Vagina (tissue), 2 donors: ENCODE results near the gene P2RY11. TPM values are rescaled to one million over a fixed set of nuclear protein-coding genes. Genes with fewer than 3 reads are reported as not detected.

Experiments used
- DNase-seq, 2 donors: peaks; one replicate each; pipeline ENCODE4 v3.0.0-alpha.2; 2017; ENCODE audit errors: extremely low spot score in 2 of 2
- H3K27ac ChIP-seq: fragments of 200-600 bp; sonication (generic); one replicate; pipeline ENCODE4 v1.5.1; 2019
- H3K27me3 ChIP-seq: fragments of 200-600 bp; sonication (generic); one replicate; pipeline ENCODE4 v1.5.1; 2019
- H3K36me3 ChIP-seq, 2 donors: fragments of 200-600 bp; sonication (generic); one replicate each; pipeline ENCODE4 v1.5.1; 2017 to 2019
- H3K4me1 ChIP-seq: fragments of 200-600 bp; sonication (generic); one replicate; pipeline ENCODE4 v1.5.1; 2019
- H3K4me3 ChIP-seq, 2 donors: fragments of 200-600 bp; sonication (generic); 1 replicate in 1 of 2; 2 replicates in 1 of 2; pipeline ENCODE4 v1.5.1; 2016 to 2019
- H3K9me3 ChIP-seq: fragments of 200-600 bp; sonication (generic); one replicate; pipeline ENCODE4 v1.5.1; 2019
- POLR2A ChIP-seq, 2 donors: fragments of 450-650 bp; IDR thresholded peaks; one replicate each; pipeline ENCODE4 v1.6.1; 2017; ENCODE audit warnings: antibody characterized with exemption in 2 of 2, mild to moderate bottlenecking in 2 of 2, moderate library complexity in 2 of 2
- POLR2AphosphoS5 ChIP-seq, 2 donors: sonication (generic); formaldehyde crosslinking; IDR thresholded peaks; one replicate each; pipeline ENCODE4 v1.9.0; 2017; ENCODE audit warnings: antibody characterized with exemption in 2 of 2, mild to moderate bottlenecking in 2 of 2, low read depth in 1 of 2; ENCODE audit not compliant: insufficient read depth in 1 of 2
- intact Hi-C: fragments of 100-400 bp; cut with DNase I; formaldehyde crosslinking; loops from one replicate; pipeline ENCODE4 v1.15.1; 2023
- total RNA-seq: library from RNA; depleted of rRNA; stranded (reverse); fragments of >200 nt; gene quantifications from one replicate; pipeline ENCODE4 v1.2.3, GENCODE V29; 2016
- TF ChIP-seq, protein P1 (sequence below), 3 experiments: fragments of 450-650 bp in 2 of 3; fragments of 200-600 bp in 1 of 3; sonication (generic) in 1 of 3; IDR thresholded peaks; one replicate each; pipeline ENCODE4 v1.5.1; 2017 to 2019; ENCODE audit warnings: antibody characterized with exemption in 3 of 3, mild to moderate bottlenecking in 2 of 3, moderate library complexity in 2 of 3

P2RY11 gene
- total RNA-seq, 1 donor from 2014 or later: 9.1 TPM

DNA sequence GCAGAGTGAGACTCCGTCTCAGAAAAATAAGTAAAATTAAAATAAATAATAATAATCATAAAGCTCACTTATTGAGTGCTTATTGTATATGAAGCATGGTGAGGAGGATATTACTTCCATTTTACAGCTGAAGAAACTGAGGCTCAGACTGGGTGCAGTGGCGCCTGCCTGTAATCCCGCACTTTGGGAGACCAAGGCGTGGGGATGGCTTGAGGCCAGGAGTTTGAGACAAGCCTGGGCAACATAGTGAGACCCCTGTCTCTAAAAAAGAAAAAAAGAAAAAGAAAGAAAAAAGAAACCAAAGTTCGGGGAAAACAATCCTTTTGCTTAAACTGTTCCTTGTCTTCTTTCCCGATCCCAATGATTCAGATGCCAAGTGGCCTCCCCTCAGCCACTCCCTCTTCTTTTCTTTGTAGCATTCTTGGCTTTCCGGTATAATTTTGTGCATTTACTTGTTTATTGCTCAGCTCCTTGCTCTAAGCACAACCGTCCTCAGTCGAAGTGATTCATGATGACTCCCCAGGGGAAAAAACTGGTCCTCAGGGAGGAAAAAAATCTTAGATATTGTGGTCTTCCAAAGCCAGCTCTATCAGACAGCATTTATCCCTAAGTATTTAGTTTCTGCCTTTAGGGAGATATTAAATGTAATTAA, 9.2 kb downstream of the P2RY11 start:
- H3K9me3 ChIP-seq: no peaks in the 10 kb centered on the region
- H3K27me3 ChIP-seq: no peaks in the 10 kb centered on the region
- TF ChIP-seq, protein P1, sequence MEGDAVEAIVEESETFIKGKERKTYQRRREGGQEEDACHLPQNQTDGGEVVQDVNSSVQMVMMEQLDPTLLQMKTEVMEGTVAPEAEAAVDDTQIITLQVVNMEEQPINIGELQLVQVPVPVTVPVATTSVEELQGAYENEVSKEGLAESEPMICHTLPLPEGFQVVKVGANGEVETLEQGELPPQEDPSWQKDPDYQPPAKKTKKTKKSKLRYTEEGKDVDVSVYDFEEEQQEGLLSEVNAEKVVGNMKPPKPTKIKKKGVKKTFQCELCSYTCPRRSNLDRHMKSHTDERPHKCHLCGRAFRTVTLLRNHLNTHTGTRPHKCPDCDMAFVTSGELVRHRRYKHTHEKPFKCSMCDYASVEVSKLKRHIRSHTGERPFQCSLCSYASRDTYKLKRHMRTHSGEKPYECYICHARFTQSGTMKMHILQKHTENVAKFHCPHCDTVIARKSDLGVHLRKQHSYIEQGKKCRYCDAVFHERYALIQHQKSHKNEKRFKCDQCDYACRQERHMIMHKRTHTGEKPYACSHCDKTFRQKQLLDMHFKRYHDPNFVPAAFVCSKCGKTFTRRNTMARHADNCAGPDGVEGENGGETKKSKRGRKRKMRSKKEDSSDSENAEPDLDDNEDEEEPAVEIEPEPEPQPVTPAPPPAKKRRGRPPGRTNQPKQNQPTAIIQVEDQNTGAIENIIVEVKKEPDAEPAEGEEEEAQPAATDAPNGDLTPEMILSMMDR (IDR thresholded peaks at IDR 0.05): no peak
- peak in 1 of 2 donors; percentile 22 for TF ChIP-seq POLR2AphosphoS5 (IDR thresholded peaks at IDR 0.05; ENCODE audit: insufficient read depth in 1 of 2, low read depth in 1 of 2)
- DNase-seq: no peak
- H3K4me3 ChIP-seq: no peak overlapping the region
- peaks cover 0 to 22% of the 10 kb centered on the region in 2 donors for H3K36me3 ChIP-seq
- H3K4me1 ChIP-seq: peaks cover 35% of the 10 kb centered on the region
- intact Hi-C loops: no loop called here
- peak overlapping the region; percentile 75 for H3K27ac ChIP-seq

DNA sequence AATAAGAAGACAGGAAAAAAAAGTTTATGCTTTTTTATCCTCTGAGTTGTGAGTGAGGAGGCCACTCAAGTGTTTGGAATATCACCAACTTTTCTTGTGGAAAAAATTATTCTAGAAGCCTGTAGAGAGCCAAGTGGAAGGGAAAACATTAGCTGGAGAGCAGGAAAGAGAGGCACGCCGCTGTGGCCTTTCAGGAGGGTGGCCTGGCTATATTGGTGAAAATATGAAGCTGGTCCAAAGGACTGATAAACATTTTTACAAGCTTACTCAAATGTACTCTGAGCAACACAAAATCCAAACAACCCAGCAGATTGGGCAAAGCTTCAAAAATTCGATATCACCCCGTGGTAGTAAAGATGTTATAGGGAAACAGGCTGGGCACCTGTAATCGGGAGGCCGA, 10.6 kb downstream of the P2RY11 start:
- Histone ChIP-seq H3K9me3 (no peaks in the 10 kb centered on the region), H3K4me1 (peaks cover 35% of the 10 kb centered on the region), H3K27me3 (no peaks in the 10 kb centered on the region), H3K4me3 (no peak overlapping the region), H3K36me3 (peaks cover 0 to 8% of the 10 kb centered on the region in 2 donors), H3K27ac (peak overlapping the region; percentile 75)
- no peak for TF ChIP-seq POLR2A (IDR thresholded peaks at IDR 0.05)
- TF ChIP-seq, protein P1 (IDR thresholded peaks at IDR 0.05): no peak
- TF ChIP-seq POLR2AphosphoS5 (IDR thresholded peaks at IDR 0.05; ENCODE audit: insufficient read depth in 1 of 2, low read depth in 1 of 2): no peak
- intact Hi-C loops: no loop called here
- no peak for DNase-seq

DNA sequence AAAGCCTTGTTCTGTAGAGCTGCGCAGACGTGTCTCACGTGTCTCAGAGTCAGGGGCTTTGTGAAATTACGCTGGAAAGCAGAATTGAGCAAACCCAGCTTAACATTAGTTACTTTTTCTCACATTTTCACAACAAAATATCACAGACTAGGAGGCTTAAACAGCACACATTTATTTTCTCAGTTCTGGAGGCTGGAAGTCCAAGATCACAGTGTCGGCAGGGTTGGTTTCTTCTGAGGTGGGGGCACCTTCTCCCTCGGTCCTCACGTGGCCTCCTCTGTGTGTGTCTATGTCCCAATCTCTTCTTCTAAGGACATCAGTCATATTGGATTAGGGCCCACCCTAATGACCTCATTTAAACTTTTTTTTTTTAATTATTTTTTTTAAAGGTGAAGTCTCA, 12.9 kb downstream of the P2RY11 start:
- no peak for TF ChIP-seq POLR2AphosphoS5 (IDR thresholded peaks at IDR 0.05; ENCODE audit: insufficient read depth in 1 of 2, low read depth in 1 of 2)
- no peak overlapping the region for H3K27ac ChIP-seq
- H3K9me3 ChIP-seq: no peaks in the 10 kb centered on the region

GRCh38 chr19:10126213-10126639, 14.7 kb downstream of the P2RY11 start:
- Histone ChIP-seq H3K9me3 (no peaks in the 10 kb centered on the region), H3K4me3 (no peak overlapping the region), H3K27ac (no peak overlapping the region), H3K36me3 (no peaks in the 10 kb centered on the region), H3K27me3 (no peaks in the 10 kb centered on the region), H3K4me1 (peaks cover 8% of the 10 kb centered on the region)
- intact Hi-C loops: no loop called here
- TF ChIP-seq, protein P1 (IDR thresholded peaks at IDR 0.05): no peak
- TF ChIP-seq POLR2AphosphoS5 (IDR thresholded peaks at IDR 0.05; ENCODE audit: insufficient read depth in 1 of 2, low read depth in 1 of 2) (no peak), POLR2A (IDR thresholded peaks at IDR 0.05) (no peak)
- no peak for DNase-seq

More for the DNA sequence above, 12.9 kb downstream of the P2RY11 start:
- Histone ChIP-seq H3K4me1 (peaks cover 22% of the 10 kb centered on the region), H3K36me3 (no peaks in the 10 kb centered on the region), H3K4me3 (no peak overlapping the region), H3K27me3 (no peaks in the 10 kb centered on the region)
- intact Hi-C loops: no loop called here
- no peak for DNase-seq

- intact Hi-C loops: no loop called here
- Histone ChIP-seq H3K27ac (no peak overlapping the region), H3K9me3 (no peaks in the 10 kb centered on the region), H3K36me3 (peaks cover 0 to 46% of the 10 kb centered on the region in 2 donors), H3K4me3 (no peak overlapping the region), H3K27me3 (no peaks in the 10 kb centered on the region), H3K4me1 (no peaks in the 10 kb centered on the region)
- TF ChIP-seq, protein P1 (IDR thresholded peaks at IDR 0.05): no peak
- TF ChIP-seq POLR2A (IDR thresholded peaks at IDR 0.05) (no peak), POLR2AphosphoS5 (IDR thresholded peaks at IDR 0.05; ENCODE audit: insufficient read depth in 1 of 2, low read depth in 1 of 2) (no peak)
- no peak for DNase-seq
Observed at GRCh38 chr19:10132905-10133304, 21.4 kb downstream of the P2RY11 start.
